Measurements from ENCODE around the gene ALKBH6.

DNA sequence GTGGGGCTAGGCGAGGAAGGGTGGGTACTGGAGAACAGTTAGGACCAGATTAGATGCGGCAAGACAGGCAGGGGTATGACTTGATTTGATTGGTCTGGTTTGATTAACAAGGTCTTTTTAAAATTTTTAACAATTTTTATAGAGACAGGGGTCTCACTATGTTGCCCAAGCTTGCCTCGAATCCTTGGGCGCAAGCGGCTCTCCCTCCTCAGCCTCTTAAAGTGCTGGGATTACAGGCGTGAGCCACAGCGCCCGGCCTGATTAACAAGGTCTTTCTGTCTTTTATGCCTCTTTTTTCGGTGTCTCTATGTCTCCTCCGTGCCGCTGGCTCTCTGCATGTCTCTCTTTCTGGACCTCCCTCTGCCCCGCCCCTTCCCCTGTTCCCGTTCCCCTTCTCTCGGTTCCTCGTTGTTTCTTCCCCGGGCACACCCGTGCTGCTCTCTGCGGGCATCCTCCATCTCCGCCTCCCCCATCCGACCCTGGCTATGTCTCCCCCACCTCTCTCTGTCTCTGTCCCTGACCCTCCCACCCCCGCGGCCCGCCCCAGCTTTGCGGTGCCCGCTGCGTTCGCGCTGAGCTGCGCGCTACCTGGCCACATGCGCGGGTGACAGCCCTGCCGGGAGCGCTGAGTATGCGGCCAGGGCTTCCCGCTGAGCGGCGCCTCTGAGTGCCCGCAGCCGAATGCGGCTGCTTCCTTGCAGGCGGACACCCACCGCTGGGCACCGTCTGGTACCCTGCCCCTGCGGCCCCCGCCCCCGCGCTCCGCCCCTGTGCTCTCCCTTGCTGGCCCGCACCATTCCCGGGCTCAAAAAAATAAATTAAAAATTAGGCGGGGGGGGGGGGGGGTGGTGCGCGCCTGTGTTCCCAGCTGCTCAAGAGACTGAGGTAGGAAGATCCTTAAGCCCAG, 27.1 kb downstream of the ALKBH6 start:
- TF ChIP-seq, protein P1, sequence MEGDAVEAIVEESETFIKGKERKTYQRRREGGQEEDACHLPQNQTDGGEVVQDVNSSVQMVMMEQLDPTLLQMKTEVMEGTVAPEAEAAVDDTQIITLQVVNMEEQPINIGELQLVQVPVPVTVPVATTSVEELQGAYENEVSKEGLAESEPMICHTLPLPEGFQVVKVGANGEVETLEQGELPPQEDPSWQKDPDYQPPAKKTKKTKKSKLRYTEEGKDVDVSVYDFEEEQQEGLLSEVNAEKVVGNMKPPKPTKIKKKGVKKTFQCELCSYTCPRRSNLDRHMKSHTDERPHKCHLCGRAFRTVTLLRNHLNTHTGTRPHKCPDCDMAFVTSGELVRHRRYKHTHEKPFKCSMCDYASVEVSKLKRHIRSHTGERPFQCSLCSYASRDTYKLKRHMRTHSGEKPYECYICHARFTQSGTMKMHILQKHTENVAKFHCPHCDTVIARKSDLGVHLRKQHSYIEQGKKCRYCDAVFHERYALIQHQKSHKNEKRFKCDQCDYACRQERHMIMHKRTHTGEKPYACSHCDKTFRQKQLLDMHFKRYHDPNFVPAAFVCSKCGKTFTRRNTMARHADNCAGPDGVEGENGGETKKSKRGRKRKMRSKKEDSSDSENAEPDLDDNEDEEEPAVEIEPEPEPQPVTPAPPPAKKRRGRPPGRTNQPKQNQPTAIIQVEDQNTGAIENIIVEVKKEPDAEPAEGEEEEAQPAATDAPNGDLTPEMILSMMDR (IDR thresholded peaks at IDR 0.05), result no peak
- TF ChIP-seq EP300 (IDR thresholded peaks at IDR 0.05; ENCODE audit: low read depth), result no peak

Measured in transverse colon (tissue), 3 donors.